Mucosa of stomach (tissue), 1 donor: Measurements from ENCODE around the gene PNPLA5.
"Not testable (repeated sequence)": the region's sequence is repeated elsewhere in the genome, so short reads cannot be mapped to it uniquely, and the experiment has no call there.

Source experiments
- H3K27me3 ChIP-seq: one replicate; pipeline ENCODE4 v1.7.0; 2013; ENCODE audit warnings: mild to moderate bottlenecking, low read length; ENCODE audit not compliant: control insufficient read depth, insufficient read depth
- H3K36me3 ChIP-seq: one replicate; pipeline ENCODE4 v1.7.0; 2013; ENCODE audit warnings: low read length; ENCODE audit not compliant: control insufficient read depth, insufficient read depth
- H3K4me1 ChIP-seq: one replicate; pipeline ENCODE4 v1.7.0; 2013; ENCODE audit warnings: mild to moderate bottlenecking, low read length; ENCODE audit not compliant: control insufficient read depth, insufficient read depth
- H3K4me3 ChIP-seq: one replicate; pipeline ENCODE4 v1.7.0; 2013; ENCODE audit warnings: low read length
- H3K9ac ChIP-seq: one replicate; pipeline ENCODE4 v1.7.0; 2013; ENCODE audit warnings: mild to moderate bottlenecking, low read length, moderate library complexity
- H3K9me3 ChIP-seq: one replicate; pipeline ENCODE4 v1.7.0; 2013; ENCODE audit warnings: mild to moderate bottlenecking, low read length, moderate library complexity; ENCODE audit not compliant: control insufficient read depth
- donor health status: Pancreatic carcinoma.

The PNPLA5 gene

DNA sequence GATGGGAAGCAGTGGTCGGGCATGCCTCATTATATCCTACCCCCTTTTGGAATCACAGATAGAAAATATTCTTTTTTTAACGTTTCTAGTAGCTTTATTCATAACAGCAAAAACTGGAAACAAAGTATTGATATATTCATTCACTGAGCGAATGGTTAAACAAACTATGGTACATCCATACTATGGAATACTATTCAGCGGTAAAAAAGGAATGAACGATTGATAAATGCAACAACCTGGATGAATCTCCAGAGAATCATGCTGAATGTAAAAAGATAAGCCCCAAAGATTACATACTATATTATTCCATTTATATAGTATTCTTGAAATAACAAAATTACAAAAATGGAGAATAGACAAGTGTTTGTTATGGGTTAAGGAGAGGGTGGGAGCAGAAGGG lies 22.0 kb downstream of the PNPLA5 start:
- H3K9ac ChIP-seq: no peak overlapping the region
- no peaks in the 10 kb centered on the region for H3K4me1 ChIP-seq
- no peak overlapping the region for H3K4me3 ChIP-seq
- H3K9me3 ChIP-seq: no peaks in the 10 kb centered on the region
- H3K36me3 ChIP-seq: no peaks in the 10 kb centered on the region
- H3K27me3 ChIP-seq: no peaks in the 10 kb centered on the region

- H3K36me3 ChIP-seq, H3K27me3 ChIP-seq, H3K4me3 ChIP-seq, H3K4me1 ChIP-seq, H3K9me3 ChIP-seq, H3K9ac ChIP-seq: not testable (repeated sequence)
Measured at GRCh38 chr22:43869001-43869400, 22.8 kb downstream of the PNPLA5 start.

DNA sequence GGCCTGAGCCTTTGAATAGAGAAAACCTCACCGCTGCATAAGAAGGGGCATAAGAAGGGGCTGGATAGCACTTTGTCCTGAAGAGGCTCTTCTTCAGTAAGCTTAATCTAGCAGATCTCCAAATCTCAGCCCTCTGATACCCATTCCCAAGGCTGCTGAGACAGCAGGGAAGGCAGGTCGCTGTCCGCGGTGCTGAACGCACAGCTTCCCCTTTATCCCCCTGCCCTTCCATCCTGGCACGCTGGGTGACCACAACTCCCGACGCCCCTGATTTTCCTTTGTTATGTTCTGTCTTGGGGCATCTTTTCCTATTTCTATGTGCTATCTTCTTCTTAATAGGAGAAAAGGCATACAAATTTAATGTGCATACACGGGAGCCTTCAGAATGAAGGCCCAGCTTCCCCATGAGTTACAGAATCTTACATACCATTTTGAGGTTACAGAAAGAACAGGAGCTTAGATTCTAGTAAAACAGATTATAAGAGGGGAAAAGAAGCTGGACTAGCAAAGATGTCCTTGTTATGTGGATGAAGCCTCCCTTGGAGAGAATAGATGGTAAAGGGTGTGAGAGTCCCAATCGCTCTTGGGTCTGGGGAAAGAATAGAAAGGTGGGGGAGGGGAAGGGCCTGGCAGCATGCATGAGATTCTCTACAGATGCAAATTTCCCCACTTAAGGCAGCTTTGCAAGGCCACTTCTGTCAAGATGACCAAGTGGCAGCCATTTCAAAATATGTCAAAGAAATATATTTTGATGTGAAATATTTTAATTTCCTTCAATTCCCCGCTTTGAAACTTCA lies 23.8 kb downstream of the PNPLA5 start:
- Histone ChIP-seq H3K4me3 (no peak overlapping the region), H3K27me3 (peaks cover 6% of the 10 kb centered on the region), H3K4me1 (no peaks in the 10 kb centered on the region), H3K9ac (no peak overlapping the region), H3K9me3 (no peaks in the 10 kb centered on the region), H3K36me3 (no peaks in the 10 kb centered on the region)

DNA sequence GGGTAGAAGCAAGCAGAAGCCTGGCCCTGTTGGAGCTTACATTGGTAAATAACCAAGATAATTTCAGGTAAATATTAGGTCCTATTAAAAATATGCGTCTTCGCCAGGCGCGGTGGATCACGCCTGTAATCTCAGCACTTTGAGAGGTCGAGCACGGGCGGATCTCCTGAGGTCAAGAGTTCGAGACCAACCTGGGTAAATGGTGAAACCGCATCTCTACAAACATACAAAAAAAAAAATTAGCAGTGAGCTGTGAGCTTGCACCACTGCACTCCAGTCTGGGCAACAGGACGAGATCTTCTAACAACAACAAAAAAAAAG lies 29.0 kb downstream of the PNPLA5 start:
- H3K36me3 ChIP-seq: no peaks in the 10 kb centered on the region
- H3K27me3 ChIP-seq: peaks cover 18% of the 10 kb centered on the region
- no peak overlapping the region for H3K4me3 ChIP-seq
- H3K9me3 ChIP-seq: no peaks in the 10 kb centered on the region
- H3K9ac ChIP-seq: no peak overlapping the region
- no peaks in the 10 kb centered on the region for H3K4me1 ChIP-seq

GRCh38 chr22:43862074-43862881 lies 29.5 kb downstream of the PNPLA5 start, which contains the start of gene SULT4A1:
SULT4A1 (minus strand) TSS chr22:43862513; CDS start chr22:43862382, 131 bp downstream.
- Histone ChIP-seq H3K9ac (no peak within 1 kb of the TSS), H3K36me3 (no peaks in the 10 kb centered on the region), H3K4me3 (no peak within 1 kb of the TSS), H3K9me3 (no peaks in the 10 kb centered on the region), H3K4me1 (no peaks in the 10 kb centered on the region), H3K27me3 (peaks cover 18% of the 10 kb centered on the region)

GRCh38 chr22:43861529-43861928 lies 30.3 kb downstream of the PNPLA5 start:
- H3K9ac ChIP-seq: no peak overlapping the region
- H3K4me3 ChIP-seq: no peak overlapping the region
- H3K27me3 ChIP-seq: peaks cover 18% of the 10 kb centered on the region

GRCh38 chr22:43860831-43861230 lies 31.0 kb downstream of the PNPLA5 start:
- Histone ChIP-seq H3K4me1 (no peaks in the 10 kb centered on the region), H3K9ac (no peak overlapping the region), H3K27me3 (peaks cover 18% of the 10 kb centered on the region), H3K9me3 (no peaks in the 10 kb centered on the region), H3K4me3 (no peak overlapping the region), H3K36me3 (no peaks in the 10 kb centered on the region)

More at GRCh38 chr22:43861529-43861928, 30.3 kb downstream of the PNPLA5 start:
- H3K36me3 ChIP-seq: no peaks in the 10 kb centered on the region
- H3K9me3 ChIP-seq: no peaks in the 10 kb centered on the region
- H3K4me1 ChIP-seq: no peaks in the 10 kb centered on the region

GRCh38 chr22:43860126-43860525 lies 31.7 kb downstream of the PNPLA5 start:
- Histone ChIP-seq H3K27me3 (peaks cover 18% of the 10 kb centered on the region), H3K4me1 (no peaks in the 10 kb centered on the region)

GRCh38 chr22:43859621-43860020 lies 32.2 kb downstream of the PNPLA5 start:
- no peak overlapping the region for H3K9ac ChIP-seq
- H3K4me3 ChIP-seq: no peak overlapping the region
- H3K9me3 ChIP-seq: no peaks in the 10 kb centered on the region
- peaks cover 18% of the 10 kb centered on the region for H3K27me3 ChIP-seq
- H3K36me3 ChIP-seq: no peaks in the 10 kb centered on the region
- H3K4me1 ChIP-seq: peaks cover under 1% of the 10 kb centered on the region

More at GRCh38 chr22:43860126-43860525, 31.7 kb downstream of the PNPLA5 start:
- H3K9ac ChIP-seq: no peak overlapping the region
- H3K36me3 ChIP-seq: no peaks in the 10 kb centered on the region
- H3K9me3 ChIP-seq: no peaks in the 10 kb centered on the region
- H3K4me3 ChIP-seq: no peak overlapping the region

DNA sequence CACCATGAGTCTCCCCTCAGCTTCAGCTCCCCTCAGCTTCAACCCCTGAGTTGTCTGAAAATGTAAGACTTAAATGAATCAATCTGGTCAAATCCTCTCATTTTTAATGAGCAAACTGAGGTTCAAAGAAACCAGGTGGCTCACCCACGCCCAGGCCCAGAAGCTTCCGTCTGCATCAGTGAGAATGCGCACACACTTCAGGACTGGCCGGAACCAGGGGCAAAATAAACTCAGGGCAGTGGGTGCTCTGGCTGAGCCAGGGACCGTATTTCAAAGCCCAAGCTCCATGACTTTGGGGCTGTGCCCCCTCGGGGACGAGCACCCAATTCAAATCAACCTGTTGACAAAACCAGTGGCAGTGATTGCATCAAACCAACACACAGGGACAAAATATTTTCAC lies 32.6 kb downstream of the PNPLA5 start:
- Histone ChIP-seq H3K27me3 (peaks cover 18% of the 10 kb centered on the region), H3K4me3 (no peak overlapping the region), H3K9me3 (no peaks in the 10 kb centered on the region), H3K4me1 (peaks cover 5% of the 10 kb centered on the region), H3K9ac (no peak overlapping the region), H3K36me3 (no peaks in the 10 kb centered on the region)

DNA sequence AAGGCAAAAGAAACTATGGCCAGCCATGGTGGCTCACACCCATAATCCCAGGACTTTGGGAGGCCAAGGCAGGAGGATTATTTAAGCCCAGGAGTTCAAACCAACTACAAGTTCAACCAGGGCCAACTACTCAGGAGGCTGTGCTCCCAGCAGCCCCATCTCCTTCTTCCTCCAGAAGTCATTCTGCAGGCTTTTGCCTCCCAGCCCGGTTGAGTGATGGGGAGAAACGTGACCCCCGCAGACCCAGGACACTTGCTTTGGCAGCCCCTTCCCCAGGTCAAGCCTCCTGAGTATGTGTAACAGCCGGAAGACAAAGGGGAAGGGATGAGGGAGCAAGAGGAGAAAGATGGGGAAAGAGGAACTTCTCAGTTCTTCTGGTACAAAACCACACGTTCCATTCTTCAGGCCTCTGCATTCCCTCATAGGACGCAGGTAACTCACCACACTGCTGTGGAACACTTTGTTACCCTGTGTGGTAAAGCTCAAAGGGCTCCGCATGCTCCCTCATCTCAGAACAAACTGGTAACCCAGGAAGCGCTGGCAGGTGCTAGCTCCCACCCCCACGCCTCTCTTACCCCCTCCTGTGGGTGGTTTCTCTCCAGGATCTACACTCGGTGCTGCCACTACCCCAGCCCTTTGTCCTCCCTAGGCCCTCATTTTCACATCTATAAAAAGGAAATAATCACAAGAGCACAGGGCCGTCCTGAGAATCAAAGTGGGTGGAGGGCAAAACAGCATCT lies 33.5 kb downstream of the PNPLA5 start:
- Histone ChIP-seq H3K36me3 (no peaks in the 10 kb centered on the region), H3K4me1 (peaks cover 5% of the 10 kb centered on the region), H3K27me3 (peaks cover 12% of the 10 kb centered on the region), H3K9ac (no peak overlapping the region), H3K9me3 (no peaks in the 10 kb centered on the region), H3K4me3 (no peak overlapping the region)

DNA sequence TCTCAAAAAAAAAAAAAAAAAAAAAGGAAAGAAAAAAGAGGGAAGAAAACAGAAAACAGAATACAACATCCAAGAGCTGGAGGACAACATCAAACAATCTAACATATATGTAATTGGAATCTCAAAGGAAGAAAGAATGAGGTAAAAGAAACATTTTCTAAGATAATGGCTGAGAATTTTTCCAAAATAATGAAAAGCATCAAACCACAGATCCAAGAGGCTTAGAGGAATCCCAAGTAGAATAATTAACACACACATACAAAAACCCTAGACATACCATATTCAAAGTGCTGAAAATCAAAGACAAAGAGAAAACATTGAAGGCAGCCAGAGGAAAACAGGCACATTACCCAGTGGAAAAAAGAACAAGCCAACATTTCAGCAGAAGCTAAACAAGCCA lies 34.4 kb downstream of the PNPLA5 start:
- H3K36me3 ChIP-seq: no peaks in the 10 kb centered on the region
- no peak overlapping the region for H3K9ac ChIP-seq
- no peaks in the 10 kb centered on the region for H3K9me3 ChIP-seq
- no peak overlapping the region for H3K4me3 ChIP-seq
- peaks cover 7% of the 10 kb centered on the region for H3K27me3 ChIP-seq
- peaks cover 5% of the 10 kb centered on the region for H3K4me1 ChIP-seq
